Measurements from ENCODE around the gene TPPP3. TPM values are rescaled to one million over a fixed set of nuclear protein-coding genes. Genes with fewer than 3 reads are reported as not detected.
"Not testable (repeated sequence)": the region's sequence is repeated elsewhere in the genome, so short reads cannot be mapped to it uniquely, and the experiment has no call there.

Gene TPPP3
- total RNA-seq, 4 donors from 2014 or later = 3.0 to 26.2 (median 8.2) TPM

- 48 to 75% methylated on average over 4 of the region's 4 CpGs for WGBS, 2 donors
- no peaks in the 10 kb centered on the region for H3K9me3 ChIP-seq
- DNase-seq = no peak
Observed at GRCh38 chr16:67357561-67357960, 35.7 kb downstream of the TPPP3 start.

GRCh38 chr16:67356396-67356795 is 36.9 kb downstream of the TPPP3 start:
- no peak for DNase-seq
- H3K36me3 ChIP-seq = no peaks in the 10 kb centered on the region
- no peaks in the 10 kb centered on the region for H3K9me3 ChIP-seq
- TF ChIP-seq POLR2A (IDR thresholded peaks at IDR 0.05) = no peak
- TF ChIP-seq CTCF (IDR thresholded peaks at IDR 0.05) = no peak
- H3K27ac ChIP-seq = no peak overlapping the region
- no peaks in the 10 kb centered on the region for H3K4me1 ChIP-seq
- H3K4me3 ChIP-seq = no peak overlapping the region
- intact Hi-C loops (cut with DNase I) = no loop called here
- 72 to 90% methylated on average over 3 of the region's 3 CpGs for WGBS, 2 donors
- no peaks in the 10 kb centered on the region for H3K27me3 ChIP-seq

More at GRCh38 chr16:67357561-67357960, 35.7 kb downstream of the TPPP3 start:
- H3K27me3 ChIP-seq = no peaks in the 10 kb centered on the region
- TF ChIP-seq CTCF (IDR thresholded peaks at IDR 0.05) = no peak
- TF ChIP-seq POLR2A (IDR thresholded peaks at IDR 0.05) = no peak
- no peak overlapping the region for H3K4me3 ChIP-seq
- H3K4me1 ChIP-seq = no peaks in the 10 kb centered on the region
- intact Hi-C loops (cut with DNase I) = no loop called here
- no peaks in the 10 kb centered on the region for H3K36me3 ChIP-seq
- no peak overlapping the region for H3K27ac ChIP-seq

- 97% methylated on average over 3 of the region's 3 CpGs for WGBS, 2 donors
- intact Hi-C loops (cut with DNase I); H3K27ac ChIP-seq; H3K36me3 ChIP-seq; H3K4me1 ChIP-seq; H3K9me3 ChIP-seq; DNase-seq; H3K4me3 ChIP-seq; H3K27me3 ChIP-seq: not testable (repeated sequence)
Observed at GRCh38 chr16:67352463-67352862, 40.8 kb downstream of the TPPP3 start.

GRCh38 chr16:67350324-67350723 is 43.0 kb downstream of the TPPP3 start:
- no peak overlapping the region for H3K4me3 ChIP-seq
- no peaks in the 10 kb centered on the region for H3K36me3 ChIP-seq
- TF ChIP-seq CTCF (IDR thresholded peaks at IDR 0.05) (no peak), POLR2A (IDR thresholded peaks at IDR 0.05) (no peak)
- no peak for DNase-seq
- intact Hi-C loops (cut with DNase I) = no loop called here
- WGBS, 2 donors = 86 to 100% methylated on average over 1 of the region's 1 CpG
- H3K27ac ChIP-seq = no peak overlapping the region
- H3K27me3 ChIP-seq = no peaks in the 10 kb centered on the region
- H3K9me3 ChIP-seq = no peaks in the 10 kb centered on the region
- H3K4me1 ChIP-seq = no peaks in the 10 kb centered on the region

GRCh38 chr16:67349172-67349571 is 44.1 kb downstream of the TPPP3 start:
- Histone ChIP-seq H3K9me3 (no peaks in the 10 kb centered on the region), H3K4me1 (no peaks in the 10 kb centered on the region), H3K4me3 (no peak overlapping the region), H3K27me3 (no peaks in the 10 kb centered on the region), H3K36me3 (no peaks in the 10 kb centered on the region), H3K27ac (no peak overlapping the region)
- DNase-seq = no peak
- no peak for TF ChIP-seq POLR2A (IDR thresholded peaks at IDR 0.05)
- TF ChIP-seq CTCF (IDR thresholded peaks at IDR 0.05) = peak in 5 of 6 experiments; percentile 12 to 53 (median 35)
- intact Hi-C loops (cut with DNase I) = no loop called here

GRCh38 chr16:67346341-67346740 is 47.0 kb downstream of the TPPP3 start:
- Histone ChIP-seq H3K36me3 (no peaks in the 10 kb centered on the region), H3K4me1 (no peaks in the 10 kb centered on the region), H3K9me3 (no peaks in the 10 kb centered on the region), H3K27me3 (no peaks in the 10 kb centered on the region), H3K27ac (no peak overlapping the region), H3K4me3 (no peak overlapping the region)
- WGBS, 2 donors = 70 to 75% methylated on average over 3 of the region's 3 CpGs
- intact Hi-C loops (cut with DNase I) = no loop called here
- TF ChIP-seq POLR2A (IDR thresholded peaks at IDR 0.05) = no peak
- no peak for TF ChIP-seq CTCF (IDR thresholded peaks at IDR 0.05)
- DNase-seq = no peak

Data from esophagus squamous epithelium (tissue), 5 donors.